Measurements from ENCODE around the gene ARHGEF19. TPM values are rescaled to one million over a fixed set of nuclear protein-coding genes. Genes with fewer than 3 reads are reported as not detected.

ARHGEF19 gene
- total and polyA plus RNA-seq, 2 of the 13 experiments (the other 11 are each of a cell fraction or from before 2014, with no cell fraction given) = 1.7 to 1.8 TPM

GRCh38 chr1:16232316-16232710, 19.9 kb upstream of the ARHGEF19 start:
- no peaks in the 10 kb centered on the region for H3K79me2 ChIP-seq (ENCODE audit: insufficient read depth, low read length)
- WGBS (ENCODE audit: low lambda C conversion rate) = 92% methylated on average over 2 of the region's 5 CpGs
- ChIA-PET POLR2A (no interaction called here), CTCF (ENCODE audit: low intra/inter-chr PET ratio, low total read pairs) (no interaction called here)
- intact Hi-C loops (cut with micrococcal nuclease; ENCODE audit: unreplicated experiment) = no loop called here
- no peak overlapping the region for H2AFZ ChIP-seq (ENCODE audit: low read length)
- H3K9ac ChIP-seq (ENCODE audit: insufficient read depth, low read depth, low read length) = no peak overlapping the region
- H3K4me2 ChIP-seq (ENCODE audit: low read depth, low read length) = no peak overlapping the region
- no peaks in the 10 kb centered on the region for H4K20me1 ChIP-seq (ENCODE audit: insufficient read depth, low read length)
- H3K4me3 ChIP-seq (replicated peaks in 1 of 3; ENCODE audit: insufficient read depth in 1 of 3, low read depth in 2 of 3, low read length in 3 of 3) = no peak overlapping the region
- peaks cover 0 to 1% of the 10 kb centered on the region in 2 experiments; a peak in 1 of 5 replicates for H3K27me3 ChIP-seq (ENCODE audit: control insufficient read depth in 1 of 2, insufficient read depth in 2 of 2, low read length in 2 of 2)
- ATAC-seq (no peak), DNase-seq (ENCODE audit: low spot score) (no peak), FAIRE-seq (no peak)
- H3K27ac ChIP-seq (ENCODE audit: extremely low read length, insufficient read depth, low read length) = no peak overlapping the region
- TF ChIP-seq REL (CRISPR knock-in tag; conservative IDR thresholded peaks at IDR 0.05) (no peak), CBX2 (IDR thresholded peaks at IDR 0.05; ENCODE audit: low read depth, low read length) (no peak), CBX2 (CRISPR knock-in tag; IDR thresholded peaks at IDR 0.05; ENCODE audit: low read depth) (no peak), ZNF574 (CRISPR knock-in tag; IDR thresholded peaks at IDR 0.05) (no peak), ZNF205 (CRISPR knock-in tag; IDR thresholded peaks at IDR 0.05) (no peak)
- BruUV-seq (replicated peaks) = no TSS peak
- peaks cover 10% of the 10 kb centered on the region; the same call in 1 of the 2 replicates for H3K4me1 ChIP-seq (ENCODE audit: insufficient read depth, low read length)
- H3K9me3 ChIP-seq (ENCODE audit: low read length) = no peaks in the 10 kb centered on the region
- in situ Hi-C loops (cut with HindIII; ENCODE audit: extremely low pct_ligation_motif_present, low pct_unique_long_range_greater_than_20kb) = no loop called here
- H3K36me3 ChIP-seq (replicated peaks in 1 of 2; ENCODE audit: control insufficient read depth in 1 of 2, insufficient read depth in 2 of 2, low read length in 2 of 2) = no peaks in the 10 kb centered on the region

Data from HepG2 (cell line).